T-cell (primary cell): ENCODE data around the gene UBE2H. TPM values are rescaled to one million over a fixed set of nuclear protein-coding genes. Genes with fewer than 3 reads are reported as not detected.

ENCODE experiments used
- ATAC-seq, 4 experiments: fragments of 200-7000 bp in 3 of 4; fragments of 150-1000 bp in 1 of 4; cut with Tn5 transposase; replicated peaks in 1 of 4; 1 replicate in 3 of 4; 2 replicates in 1 of 4; pipeline ENCODE4 v1.10.0; 2021; ENCODE audit warnings: moderate library complexity in 3 of 4, mild to moderate bottlenecking in 2 of 4, moderate number of reproducible peaks in 1 of 4
- CTCF ChIA-PET, 2 donors: fragments of 300-600 bp; sonication (Branson Sonifier 250); formaldehyde crosslinking; loops; one replicate each; lab custom pipeline; 2022; ENCODE audit warnings: antibody characterized with exemption in 2 of 2; lab: Charles Lee
- POLR2A ChIA-PET, 2 donors: fragments of 300-600 bp; sonication (Branson Sonifier 250); formaldehyde crosslinking; loops; one replicate each; lab custom pipeline; 2022; ENCODE audit warnings: antibody characterized with exemption in 2 of 2; lab: Charles Lee
- DNase-seq, 35 experiments: peaks; one replicate each; pipeline versions ENCODE4 v3.0.0 to v3.0.0-alpha.2; 2013 to 2023
- H3K27ac ChIP-seq: one replicate; pipeline ENCODE4 v1.5.1; 2013; ENCODE audit warnings: low read length
- H3K27me3 ChIP-seq, 2 experiments: replicated peaks in 1 of 2; 1 replicate in 1 of 2; 2 replicates in 1 of 2; pipeline versions ENCODE4 v1.6.1 to v1.7.0; 2013; ENCODE audit warnings: low read length in 1 of 2, mixed read lengths in 1 of 2; ENCODE audit not compliant: control insufficient read depth in 2 of 2, insufficient read depth in 2 of 2; ENCODE audit errors: extremely low read depth in 1 of 2
- H3K36me3 ChIP-seq, 2 donors: 1 replicate in 1 of 2; 2 replicates in 1 of 2; pipeline versions ENCODE4 v1.6.1 to v1.7.0; 2013; ENCODE audit warnings: low read length in 1 of 2; ENCODE audit not compliant: control insufficient read depth in 2 of 2, insufficient read depth in 1 of 2; ENCODE audit errors: extremely low read depth in 1 of 2
- H3K4me1 ChIP-seq, 2 experiments: 1 replicate in 1 of 2; 2 replicates in 1 of 2; pipeline versions ENCODE4 v1.6.1 to v1.7.0; 2013; ENCODE audit warnings: low read length in 2 of 2, mixed read lengths in 1 of 2; ENCODE audit not compliant: insufficient read depth in 2 of 2, control insufficient read depth in 1 of 2; ENCODE audit errors: extremely low read depth in 1 of 2
- H3K4me3 ChIP-seq, 2 donors: 1 replicate in 1 of 2; 2 replicates in 1 of 2; pipeline versions ENCODE4 v1.5.1 to v1.7.0; 2013; ENCODE audit warnings: mild to moderate bottlenecking in 2 of 2, low read length in 1 of 2, moderate library complexity in 1 of 2; ENCODE audit not compliant: control insufficient read depth in 1 of 2; ENCODE audit errors: extremely low read depth in 1 of 2
- H3K9me3 ChIP-seq: 2 replicates; pipeline ENCODE4 v1.7.0; 2013
- H3K27ac Mint-ChIP-seq, 2 donors: one replicate each; pipeline ENCODE4 v1.8.0; 2020 to 2021; ENCODE audit warnings: mild to moderate bottlenecking in 2 of 2, mixed read lengths in 2 of 2
- H3K27me3 Mint-ChIP-seq, 2 donors: one replicate each; pipeline ENCODE4 v1.8.0; 2021 to 2022; ENCODE audit warnings: mixed read lengths in 2 of 2
- H3K36me3 Mint-ChIP-seq: one replicate; pipeline ENCODE4 v1.8.0; 2021; ENCODE audit warnings: mixed read lengths
- H3K4me1 Mint-ChIP-seq, 3 donors: one replicate each; pipeline ENCODE4 v1.8.0; 2020 to 2022; ENCODE audit warnings: mixed read lengths in 3 of 3, mild to moderate bottlenecking in 1 of 3
- H3K4me3 Mint-ChIP-seq, 3 donors: one replicate each; pipeline ENCODE4 v1.8.0; 2020 to 2022; ENCODE audit warnings: mild to moderate bottlenecking in 3 of 3, mixed read lengths in 3 of 3, moderate library complexity in 3 of 3
- H3K9me3 Mint-ChIP-seq, 3 donors: one replicate each; pipeline ENCODE4 v1.8.0; 2020 to 2022; ENCODE audit warnings: mixed read lengths in 3 of 3
- WGBS: methylation state at CpG from one replicate; pipeline ENCODE4 v1.1.5; 2013; ENCODE audit warnings: missing lambda C conversion rate; ENCODE audit not compliant: insufficient coverage; 5-methylcytosine and 5-hydroxymethylcytosine counted together
- total RNA-seq, 35 experiments: library from RNA in 6 of 35; stranded (reverse) in 6 of 35; fragments of 120-200 nt in 1 of 35; gene quantifications; one replicate each; pipeline versions ENCODE4 v1.2.1 to v1.2.4 and lab custom pipeline; 2013 to 2026

UBE2H gene
- total RNA-seq, 5 donors from 2014 or later (not counting 1 experiment from before 2014, with no cell fraction given) = 37.5 to 63.8 (median 50.1) TPM

GRCh38 chr7:129816742-129817141 is 136.0 kb downstream of the UBE2H start:
- Histone ChIP-seq H3K9me3 (no peaks in the 10 kb centered on the region), H3K4me3 (no peak overlapping the region), H3K27me3 (peaks cover 0 to 7% of the 10 kb centered on the region in 2 experiments), H3K27ac (no peak overlapping the region), H3K36me3 (no peaks in the 10 kb centered on the region), H3K4me1 (no peaks in the 10 kb centered on the region)
- Mint-ChIP-seq H3K27me3 (peaks cover 2 to 10% of the 10 kb centered on the region in 2 donors), H3K4me3 (no peak overlapping the region), H3K36me3 (peaks cover 12% of the 10 kb centered on the region), H3K4me1 (no peaks in the 10 kb centered on the region), H3K9me3 (peaks cover 0 to 15% (median 9%) of the 10 kb centered on the region in 3 donors), H3K27ac (no peak overlapping the region)
- ATAC-seq (no peak), DNase-seq (no peak)
- POLR2A ChIA-PET = no interaction called here
- WGBS = no CpG with 5 or more reads among the region's 3 CpGs
- CTCF ChIA-PET = interaction anchor here in 1 of 2 donors (0.6 kb wide), 1 partner anchor 100 kb away, joined by 3 read pairs; no protein-coding TSS in a partner anchor

GRCh38 chr7:129807863-129808262 is 144.9 kb downstream of the UBE2H start:
- no peak overlapping the region for H3K27ac Mint-ChIP-seq

DNA sequence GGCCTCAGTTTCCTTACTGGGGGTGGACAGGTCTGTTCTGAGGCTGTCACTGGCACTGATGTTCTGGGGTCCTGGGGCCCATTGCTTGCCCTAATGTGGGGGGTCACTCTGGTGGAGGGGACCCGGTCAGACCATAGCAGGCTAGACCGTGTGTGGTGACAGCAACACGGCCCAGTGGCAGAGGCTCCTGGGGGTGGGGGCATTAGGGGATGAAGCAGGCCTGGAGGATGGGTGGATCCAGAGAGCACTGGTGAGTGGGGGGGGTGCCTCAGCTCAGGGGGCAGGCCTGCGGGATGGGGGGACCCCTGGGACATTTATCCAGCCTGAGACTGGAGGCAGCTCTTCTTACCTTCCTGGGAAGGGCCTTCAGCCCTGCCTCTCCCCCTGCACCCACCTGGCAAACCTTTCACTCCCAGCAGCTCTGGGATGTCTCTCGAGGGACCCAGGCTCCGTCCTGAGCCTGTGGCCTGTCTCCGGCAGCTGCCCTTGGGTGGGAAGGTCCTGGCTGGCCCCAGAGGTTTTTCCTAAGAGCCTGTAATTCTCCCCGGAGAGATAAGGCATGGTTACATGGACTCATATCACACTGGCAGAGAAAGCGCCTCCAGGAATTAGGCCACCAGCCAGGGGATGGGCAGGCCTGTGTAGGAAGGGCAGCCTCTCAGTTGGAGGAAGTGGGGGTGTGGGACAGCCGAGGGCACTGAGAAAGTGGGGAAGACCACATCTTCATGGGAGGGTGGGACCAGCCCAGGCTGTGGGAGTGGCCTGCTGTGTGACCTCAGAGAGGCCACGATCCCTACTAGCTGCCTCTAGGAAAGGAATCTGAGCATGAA is 147.7 kb downstream of the UBE2H start:
- H3K27me3 ChIP-seq = peaks cover 0 to 10% of the 10 kb centered on the region in 2 experiments
- WGBS = 53% methylated on average over 5 of the region's 11 CpGs
- H3K4me1 ChIP-seq = no peaks in the 10 kb centered on the region
- no peaks in the 10 kb centered on the region for H3K4me1 Mint-ChIP-seq
- DNase-seq (no peak), ATAC-seq (no peak)
- no peaks in the 10 kb centered on the region for H3K36me3 Mint-ChIP-seq
- peaks cover 2 to 3% of the 10 kb centered on the region in 2 donors for H3K27me3 Mint-ChIP-seq
- no peak overlapping the region for H3K4me3 ChIP-seq
- no peaks in the 10 kb centered on the region for H3K9me3 ChIP-seq
- H3K9me3 Mint-ChIP-seq = no peaks in the 10 kb centered on the region
- POLR2A ChIA-PET = interaction anchor here in 1 of 2 donors (0.7 kb wide), 1 partner anchor 13 kb away, joined by 4 read pairs; no protein-coding TSS in a partner anchor
- no peak overlapping the region for H3K4me3 Mint-ChIP-seq
- H3K36me3 ChIP-seq = no peaks in the 10 kb centered on the region
- H3K27ac Mint-ChIP-seq = no peak overlapping the region
- CTCF ChIA-PET = no interaction called here
- H3K27ac ChIP-seq = no peak overlapping the region

More at GRCh38 chr7:129807863-129808262, 144.9 kb downstream of the UBE2H start:
- no peak overlapping the region for H3K27ac ChIP-seq
- H3K36me3 ChIP-seq = no peaks in the 10 kb centered on the region
- peaks cover 0 to 10% of the 10 kb centered on the region in 2 experiments for H3K27me3 ChIP-seq
- H3K36me3 Mint-ChIP-seq = no peaks in the 10 kb centered on the region
- H3K9me3 Mint-ChIP-seq = no peaks in the 10 kb centered on the region
- H3K4me1 ChIP-seq = no peaks in the 10 kb centered on the region
- no peak overlapping the region for H3K4me3 Mint-ChIP-seq
- POLR2A ChIA-PET = interaction anchor here in 1 of 2 donors (0.6 kb wide), 1 partner anchor 694 kb away, joined by 7 read pairs; no protein-coding TSS in a partner anchor
- CTCF ChIA-PET = no interaction called here
- DNase-seq = no peak
- no peaks in the 10 kb centered on the region for H3K4me1 Mint-ChIP-seq
- peaks cover 2 to 5% of the 10 kb centered on the region in 2 donors for H3K27me3 Mint-ChIP-seq
- H3K9me3 ChIP-seq = no peaks in the 10 kb centered on the region
- WGBS = 100% methylated on average over 1 of the region's 3 CpGs
- H3K4me3 ChIP-seq = no peak overlapping the region
- no peak for ATAC-seq

GRCh38 chr7:129804111-129804889 is 148.5 kb downstream of the UBE2H start:
- H3K27ac Mint-ChIP-seq = no peak overlapping the region
- H3K36me3 Mint-ChIP-seq = no peaks in the 10 kb centered on the region
- no peak overlapping the region for H3K4me3 Mint-ChIP-seq
- no peak for ATAC-seq
- Histone ChIP-seq H3K4me3 (no peak overlapping the region), H3K27ac (no peak overlapping the region), H3K27me3 (peaks cover 0 to 13% of the 10 kb centered on the region in 2 experiments), H3K36me3 (no peaks in the 10 kb centered on the region), H3K4me1 (no peaks in the 10 kb centered on the region), H3K9me3 (no peaks in the 10 kb centered on the region)
- H3K27me3 Mint-ChIP-seq = peaks cover 2 to 3% of the 10 kb centered on the region in 2 donors
- no peaks in the 10 kb centered on the region for H3K9me3 Mint-ChIP-seq
- ChIA-PET POLR2A (interaction anchor here in 1 of 2 donors (0.7 kb wide), 1 partner anchor 12 kb away, joined by 4 read pairs; no protein-coding TSS in a partner anchor), CTCF (no interaction called here)
- DNase-seq = no peak
- no peaks in the 10 kb centered on the region for H3K4me1 Mint-ChIP-seq
- WGBS = 87% methylated on average over 19 of the region's 22 CpGs

DNA sequence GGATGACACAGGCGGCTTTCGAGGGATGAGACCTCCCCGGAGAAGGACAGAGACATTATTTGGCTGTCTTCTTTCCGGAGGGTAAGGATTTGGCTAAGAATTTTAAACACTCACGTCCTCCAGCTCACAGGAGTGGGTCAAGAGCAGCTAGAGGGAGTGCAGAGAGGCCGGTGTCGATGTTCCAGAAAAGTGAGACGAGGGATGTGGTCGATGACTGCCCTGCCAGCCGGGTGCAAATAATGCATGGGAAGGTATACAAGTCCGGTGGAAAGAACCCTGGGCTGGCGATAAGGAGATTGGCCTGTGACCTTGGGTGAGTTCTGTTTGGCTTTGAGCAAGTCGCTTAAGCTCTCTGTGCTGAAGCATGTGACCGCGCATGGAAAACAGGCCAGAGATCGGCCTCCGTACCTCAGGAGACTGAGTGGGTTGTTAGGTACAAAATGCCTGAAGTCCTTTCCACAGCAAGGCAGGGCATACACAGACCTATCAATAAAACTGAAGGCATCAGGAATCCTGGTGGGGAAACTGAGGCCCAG is 149.1 kb downstream of the UBE2H start:
- H3K27ac ChIP-seq = no peak overlapping the region
- H3K36me3 ChIP-seq = no peaks in the 10 kb centered on the region
- H3K9me3 ChIP-seq = no peaks in the 10 kb centered on the region
- H3K36me3 Mint-ChIP-seq = no peaks in the 10 kb centered on the region
- H3K9me3 Mint-ChIP-seq = no peaks in the 10 kb centered on the region
- DNase-seq (no peak), ATAC-seq (no peak)
- CTCF ChIA-PET = no interaction called here
- no peak overlapping the region for H3K4me3 Mint-ChIP-seq
- H3K27ac Mint-ChIP-seq = no peak overlapping the region
- 87% methylated on average over 11 of the region's 17 CpGs for WGBS
- H3K27me3 ChIP-seq = peaks cover 0 to 16% of the 10 kb centered on the region in 2 experiments
- H3K27me3 Mint-ChIP-seq = peaks cover 2 to 3% of the 10 kb centered on the region in 2 donors
- no peaks in the 10 kb centered on the region for H3K4me1 Mint-ChIP-seq
- POLR2A ChIA-PET = interaction anchor here in 1 of 2 donors (0.7 kb wide), 1 partner anchor 21 kb away, joined by 3 read pairs; no protein-coding TSS in a partner anchor
- no peaks in the 10 kb centered on the region for H3K4me1 ChIP-seq
- no peak overlapping the region for H3K4me3 ChIP-seq

GRCh38 chr7:129801882-129802281 is 150.9 kb downstream of the UBE2H start:
- Mint-ChIP-seq H3K27ac (no peak overlapping the region), H3K9me3 (no peaks in the 10 kb centered on the region), H3K4me3 (no peak overlapping the region), H3K27me3 (peaks cover 2 to 3% of the 10 kb centered on the region in 2 donors), H3K36me3 (no peaks in the 10 kb centered on the region), H3K4me1 (no peaks in the 10 kb centered on the region)
- no peak overlapping the region for H3K27ac ChIP-seq
- ChIA-PET POLR2A (no interaction called here), CTCF (no interaction called here)
- no peaks in the 10 kb centered on the region for H3K9me3 ChIP-seq
- peaks cover 0 to 23% of the 10 kb centered on the region in 2 experiments for H3K27me3 ChIP-seq
- H3K4me1 ChIP-seq = no peaks in the 10 kb centered on the region
- H3K4me3 ChIP-seq = no peak overlapping the region
- WGBS = 63% methylated on average over 4 of the region's 5 CpGs
- ATAC-seq (no peak), DNase-seq (no peak)
- H3K36me3 ChIP-seq = no peaks in the 10 kb centered on the region
